ENCODE data around the gene PGGHG. TPM values are rescaled to one million over a fixed set of nuclear protein-coding genes. Genes with fewer than 3 reads are reported as not detected.

The PGGHG gene
- total RNA-seq, 1 experiment from 2014 or later: 9.5 TPM

DNA sequence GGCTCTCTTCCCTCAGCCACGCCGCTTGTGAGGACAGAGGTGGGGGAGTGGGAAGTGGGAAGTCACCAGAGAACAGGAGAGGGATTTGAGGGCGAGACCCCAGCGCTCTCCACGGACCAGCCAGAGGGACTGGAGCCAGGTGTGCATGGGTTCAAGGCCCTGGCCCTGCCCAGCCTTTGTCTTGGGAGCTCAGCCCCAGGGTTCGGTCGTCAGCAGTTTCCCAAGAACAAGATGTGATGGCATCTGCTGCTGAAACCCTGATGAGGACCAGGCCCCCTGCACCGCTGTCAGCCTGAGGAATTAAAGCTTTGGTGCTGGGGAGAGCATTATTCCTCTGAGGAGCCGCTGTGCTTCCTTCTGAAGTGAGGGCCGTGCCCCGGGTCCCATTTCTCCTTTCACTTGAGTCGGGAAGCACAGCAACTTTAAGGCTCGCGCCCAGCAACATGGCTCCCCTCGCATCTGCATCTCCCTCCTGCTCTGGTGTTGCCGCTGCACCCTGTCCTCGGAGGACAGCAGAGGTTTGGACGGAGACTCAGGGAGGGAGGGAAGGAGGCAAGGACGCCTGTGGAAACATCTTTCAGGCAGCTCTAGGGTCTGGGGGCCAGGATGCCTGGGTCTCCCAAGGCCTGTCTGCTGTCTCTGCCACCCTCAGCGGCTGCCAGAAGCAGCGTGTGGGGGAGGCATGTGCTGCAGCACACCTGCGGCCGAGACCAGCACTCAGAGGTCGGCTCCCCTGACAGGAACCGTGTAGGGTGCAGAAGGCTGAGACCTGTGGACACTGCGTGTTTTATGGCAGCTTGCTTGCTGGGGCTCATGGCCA, 6.6 kb downstream of the PGGHG start:
- no peak overlapping the region for H3K4me3 Mint-ChIP-seq (ENCODE audit: low read depth, unreplicated experiment)
- intact Hi-C loops (cut with micrococcal nuclease; ENCODE audit: unreplicated experiment): no loop called here
- H3K9me3 Mint-ChIP-seq (ENCODE audit: low read depth, unreplicated experiment): no peaks in the 10 kb centered on the region
- BruUV-seq (replicated peaks): no TSS peak
- DNase-seq: no peak
- peaks cover 5% of the 10 kb centered on the region for H3K4me1 Mint-ChIP-seq (ENCODE audit: low read depth, unreplicated experiment)
- H3K36me3 Mint-ChIP-seq (ENCODE audit: insufficient read depth, unreplicated experiment): no peaks in the 10 kb centered on the region
- TF ChIP-seq, protein P1, sequence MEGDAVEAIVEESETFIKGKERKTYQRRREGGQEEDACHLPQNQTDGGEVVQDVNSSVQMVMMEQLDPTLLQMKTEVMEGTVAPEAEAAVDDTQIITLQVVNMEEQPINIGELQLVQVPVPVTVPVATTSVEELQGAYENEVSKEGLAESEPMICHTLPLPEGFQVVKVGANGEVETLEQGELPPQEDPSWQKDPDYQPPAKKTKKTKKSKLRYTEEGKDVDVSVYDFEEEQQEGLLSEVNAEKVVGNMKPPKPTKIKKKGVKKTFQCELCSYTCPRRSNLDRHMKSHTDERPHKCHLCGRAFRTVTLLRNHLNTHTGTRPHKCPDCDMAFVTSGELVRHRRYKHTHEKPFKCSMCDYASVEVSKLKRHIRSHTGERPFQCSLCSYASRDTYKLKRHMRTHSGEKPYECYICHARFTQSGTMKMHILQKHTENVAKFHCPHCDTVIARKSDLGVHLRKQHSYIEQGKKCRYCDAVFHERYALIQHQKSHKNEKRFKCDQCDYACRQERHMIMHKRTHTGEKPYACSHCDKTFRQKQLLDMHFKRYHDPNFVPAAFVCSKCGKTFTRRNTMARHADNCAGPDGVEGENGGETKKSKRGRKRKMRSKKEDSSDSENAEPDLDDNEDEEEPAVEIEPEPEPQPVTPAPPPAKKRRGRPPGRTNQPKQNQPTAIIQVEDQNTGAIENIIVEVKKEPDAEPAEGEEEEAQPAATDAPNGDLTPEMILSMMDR (IDR thresholded peaks at IDR 0.05; ENCODE audit: unreplicated experiment): no peak
- CTCF ChIA-PET: no interaction called here
- H3K27me3 Mint-ChIP-seq (ENCODE audit: unreplicated experiment): peaks cover 45% of the 10 kb centered on the region
- no peak overlapping the region for H3K27ac Mint-ChIP-seq (ENCODE audit: unreplicated experiment)

DNA sequence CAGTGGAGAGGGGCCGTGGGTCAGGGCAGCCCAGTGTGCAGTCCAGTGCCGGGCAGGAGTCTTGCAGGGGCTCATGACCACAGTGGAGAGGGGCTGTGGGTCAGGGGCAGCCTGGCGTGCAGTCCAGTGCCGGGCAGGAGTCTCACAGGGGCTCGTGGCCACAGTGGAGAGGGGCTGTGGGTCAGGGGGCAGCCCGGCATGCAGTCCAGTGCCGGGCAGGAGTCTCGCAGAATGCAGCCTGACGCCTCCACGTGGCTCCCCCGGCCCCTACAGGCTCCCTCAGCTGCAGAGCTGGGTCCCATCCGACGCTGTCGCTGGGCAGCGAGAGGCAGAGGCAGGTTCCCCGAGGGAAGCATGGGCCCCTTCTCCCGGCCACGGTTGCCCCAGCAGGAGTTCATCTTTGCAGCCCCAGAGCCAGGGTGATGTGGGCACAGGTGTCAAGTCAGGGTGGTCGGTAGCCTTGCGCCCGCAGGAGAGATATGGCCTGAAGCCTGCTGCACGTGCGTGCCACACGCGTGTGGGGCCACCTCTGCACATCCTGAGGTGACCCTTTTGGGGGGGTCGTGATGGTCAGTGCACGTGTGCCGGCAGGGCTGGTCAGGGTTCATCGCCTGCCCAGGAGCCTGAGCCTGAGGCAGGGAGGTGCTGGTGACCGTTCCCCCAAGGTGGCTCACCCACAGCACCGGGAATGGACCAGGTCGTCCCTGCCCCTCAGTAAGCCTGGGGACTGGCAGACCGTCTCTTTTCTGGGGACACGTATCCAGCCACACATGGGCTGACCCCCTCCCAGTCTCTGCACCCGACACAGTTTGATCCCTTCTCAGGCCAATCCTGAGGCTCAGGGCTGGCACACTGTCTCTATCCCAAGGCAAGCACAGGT, 7.5 kb downstream of the PGGHG start:
- Mint-ChIP-seq H3K4me3 (ENCODE audit: low read depth, unreplicated experiment) (no peak overlapping the region), H3K27ac (ENCODE audit: unreplicated experiment) (no peak overlapping the region), H3K4me1 (ENCODE audit: low read depth, unreplicated experiment) (peaks cover 13% of the 10 kb centered on the region), H3K36me3 (ENCODE audit: insufficient read depth, unreplicated experiment) (no peaks in the 10 kb centered on the region), H3K27me3 (ENCODE audit: unreplicated experiment) (peaks cover 54% of the 10 kb centered on the region), H3K9me3 (ENCODE audit: low read depth, unreplicated experiment) (no peaks in the 10 kb centered on the region)
- no TSS peak for BruUV-seq (replicated peaks)
- no peak for DNase-seq
- TF ChIP-seq, protein P1 (IDR thresholded peaks at IDR 0.05; ENCODE audit: unreplicated experiment): no peak
- intact Hi-C loops (cut with micrococcal nuclease; ENCODE audit: unreplicated experiment): no loop called here
- CTCF ChIA-PET: no interaction called here

DNA sequence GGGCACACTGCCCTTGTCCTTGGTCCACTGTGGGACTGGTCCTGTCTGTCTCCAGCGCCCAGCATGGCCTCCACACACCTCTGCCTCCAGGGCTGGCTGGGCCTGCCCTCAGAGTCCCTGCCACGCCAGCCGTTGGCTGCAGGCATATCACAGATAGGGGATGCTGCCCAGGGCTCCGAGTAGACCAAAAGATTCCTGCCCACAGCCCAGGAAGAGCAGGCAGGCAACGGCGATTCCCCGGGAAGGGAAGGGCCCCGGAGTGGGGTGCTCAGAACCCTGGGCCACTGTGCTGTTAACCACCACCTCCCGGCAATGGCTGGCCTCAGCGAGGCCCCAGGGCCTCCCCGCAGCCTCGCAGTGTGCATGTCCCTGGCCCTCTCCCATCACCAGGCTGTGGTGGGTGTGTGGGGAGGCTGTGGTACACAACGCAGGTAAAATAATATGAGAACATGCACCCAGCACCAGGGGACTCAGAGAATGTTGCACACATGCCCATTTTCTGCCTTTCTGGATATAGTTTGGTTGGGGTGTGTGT, 8.2 kb downstream of the PGGHG start:
- intact Hi-C loops (cut with micrococcal nuclease; ENCODE audit: unreplicated experiment): no loop called here
- Mint-ChIP-seq H3K27ac (ENCODE audit: unreplicated experiment) (no peak overlapping the region), H3K4me3 (ENCODE audit: low read depth, unreplicated experiment) (no peak overlapping the region), H3K36me3 (ENCODE audit: insufficient read depth, unreplicated experiment) (no peaks in the 10 kb centered on the region), H3K27me3 (ENCODE audit: unreplicated experiment) (peaks cover 60% of the 10 kb centered on the region), H3K4me1 (ENCODE audit: low read depth, unreplicated experiment) (peaks cover 13% of the 10 kb centered on the region), H3K9me3 (ENCODE audit: low read depth, unreplicated experiment) (no peaks in the 10 kb centered on the region)
- TF ChIP-seq, protein P1 (IDR thresholded peaks at IDR 0.05; ENCODE audit: unreplicated experiment): no peak
- BruUV-seq (replicated peaks): no TSS peak
- CTCF ChIA-PET: no interaction called here
- DNase-seq: no peak

DNA sequence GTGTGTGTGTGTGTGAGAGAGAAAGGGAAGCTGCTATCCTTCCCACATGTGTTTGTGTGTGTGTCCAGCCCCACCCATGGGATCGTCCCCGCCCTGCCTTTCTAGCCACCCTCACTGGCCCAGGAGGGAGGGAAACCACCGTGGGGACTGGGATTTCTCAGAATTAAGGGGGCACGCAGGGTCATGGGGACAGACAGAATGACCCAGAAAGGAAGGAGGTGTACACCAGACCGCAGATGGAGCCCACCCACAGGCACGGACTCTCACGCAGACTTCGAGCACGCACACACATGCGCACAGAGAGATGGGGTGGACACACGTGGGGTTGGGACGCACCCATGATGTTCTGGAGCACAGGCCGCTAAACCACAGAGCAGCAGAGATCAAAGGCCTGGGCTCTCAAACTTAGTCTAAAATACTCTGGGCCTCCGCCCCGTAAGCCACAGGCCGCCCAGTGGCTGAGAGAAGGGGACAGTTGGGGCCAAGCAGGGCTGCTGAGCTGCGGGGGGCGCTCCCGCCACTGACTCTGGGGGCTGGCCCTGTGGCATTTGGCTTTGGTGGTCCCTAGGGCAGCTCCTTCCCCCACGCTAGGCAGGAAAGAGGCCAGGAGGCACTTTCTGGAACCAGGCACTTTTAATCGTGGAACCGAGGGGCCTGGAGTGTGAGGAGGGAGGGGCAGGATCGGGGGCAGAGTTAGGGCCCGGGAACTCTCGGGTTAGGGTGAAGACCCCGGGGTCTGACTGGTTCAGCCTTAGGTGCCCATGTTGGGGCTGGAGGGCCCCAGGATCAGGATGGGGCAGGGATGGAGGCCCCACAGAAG, 8.9 kb downstream of the PGGHG start:
- Mint-ChIP-seq H3K9me3 (ENCODE audit: low read depth, unreplicated experiment) (no peaks in the 10 kb centered on the region), H3K27ac (ENCODE audit: unreplicated experiment) (no peak overlapping the region), H3K4me1 (ENCODE audit: low read depth, unreplicated experiment) (peaks cover 16% of the 10 kb centered on the region), H3K36me3 (ENCODE audit: insufficient read depth, unreplicated experiment) (no peaks in the 10 kb centered on the region), H3K27me3 (ENCODE audit: unreplicated experiment) (peaks cover 60% of the 10 kb centered on the region), H3K4me3 (ENCODE audit: low read depth, unreplicated experiment) (no peak overlapping the region)
- CTCF ChIA-PET: no interaction called here
- no TSS peak for BruUV-seq (replicated peaks)
- DNase-seq: no peak
- TF ChIP-seq, protein P1 (IDR thresholded peaks at IDR 0.05; ENCODE audit: unreplicated experiment): no peak
- intact Hi-C loops (cut with micrococcal nuclease; ENCODE audit: unreplicated experiment): no loop called here

All from Calu3 (cell line).